Measurements from ENCODE around the gene TRA2B. TPM values are rescaled to one million over a fixed set of nuclear protein-coding genes. Genes with fewer than 3 reads are reported as not detected.

TRA2B gene
- total RNA-seq, 2 donors from 2014 or later = 137 to 267 TPM

DNA sequence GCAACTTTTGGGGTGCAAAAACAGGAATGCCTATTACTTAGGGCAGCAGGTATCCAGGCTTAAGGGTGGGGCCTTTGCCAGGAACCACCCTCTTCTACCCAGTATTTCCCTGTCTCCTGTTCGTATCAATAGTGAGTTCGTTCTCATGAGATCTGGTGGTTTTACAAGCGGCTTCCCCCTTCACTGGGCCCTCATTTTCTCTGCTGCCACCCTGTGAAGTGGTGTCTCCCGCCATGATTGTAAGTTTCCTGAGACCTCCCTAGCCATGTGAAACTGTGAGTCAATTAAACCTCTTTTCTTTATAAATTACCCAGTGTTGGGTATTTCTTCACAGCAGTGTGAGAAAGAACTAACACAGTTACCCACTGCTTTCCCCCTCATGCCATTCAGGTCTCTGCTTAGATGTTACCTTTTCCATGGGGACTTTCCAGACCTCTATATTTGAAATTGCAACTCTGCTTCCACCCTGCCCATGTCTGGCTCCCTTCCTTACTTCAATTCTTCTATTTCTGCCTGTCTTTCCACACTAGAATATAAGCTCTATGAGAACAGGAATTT, 23.9 kb upstream of the TRA2B start:
- ATAC-seq (ENCODE audit: insufficient number of reproducible peaks, low FRiP score, low read depth) = no peak
- H3K4me1 ChIP-seq (ENCODE audit: control insufficient read depth in 1 of 2, low read depth in 2 of 2) = peaks cover 0 to 2% of the 10 kb centered on the region in 2 donors
- TF ChIP-seq, protein P1, sequence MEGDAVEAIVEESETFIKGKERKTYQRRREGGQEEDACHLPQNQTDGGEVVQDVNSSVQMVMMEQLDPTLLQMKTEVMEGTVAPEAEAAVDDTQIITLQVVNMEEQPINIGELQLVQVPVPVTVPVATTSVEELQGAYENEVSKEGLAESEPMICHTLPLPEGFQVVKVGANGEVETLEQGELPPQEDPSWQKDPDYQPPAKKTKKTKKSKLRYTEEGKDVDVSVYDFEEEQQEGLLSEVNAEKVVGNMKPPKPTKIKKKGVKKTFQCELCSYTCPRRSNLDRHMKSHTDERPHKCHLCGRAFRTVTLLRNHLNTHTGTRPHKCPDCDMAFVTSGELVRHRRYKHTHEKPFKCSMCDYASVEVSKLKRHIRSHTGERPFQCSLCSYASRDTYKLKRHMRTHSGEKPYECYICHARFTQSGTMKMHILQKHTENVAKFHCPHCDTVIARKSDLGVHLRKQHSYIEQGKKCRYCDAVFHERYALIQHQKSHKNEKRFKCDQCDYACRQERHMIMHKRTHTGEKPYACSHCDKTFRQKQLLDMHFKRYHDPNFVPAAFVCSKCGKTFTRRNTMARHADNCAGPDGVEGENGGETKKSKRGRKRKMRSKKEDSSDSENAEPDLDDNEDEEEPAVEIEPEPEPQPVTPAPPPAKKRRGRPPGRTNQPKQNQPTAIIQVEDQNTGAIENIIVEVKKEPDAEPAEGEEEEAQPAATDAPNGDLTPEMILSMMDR (IDR thresholded peaks at IDR 0.05) = no peak
- no peak for DNase-seq (ENCODE audit: low spot score)
- peak overlapping the region; percentile 66 for H3K4me3 ChIP-seq
- no peaks in the 10 kb centered on the region for H3K27me3 ChIP-seq (replicated peaks; ENCODE audit: insufficient read depth)
- H3K9me3 ChIP-seq = no peaks in the 10 kb centered on the region
- H3K36me3 ChIP-seq = no peaks in the 10 kb centered on the region
- H3K27ac ChIP-seq = no peak overlapping the region

DNA sequence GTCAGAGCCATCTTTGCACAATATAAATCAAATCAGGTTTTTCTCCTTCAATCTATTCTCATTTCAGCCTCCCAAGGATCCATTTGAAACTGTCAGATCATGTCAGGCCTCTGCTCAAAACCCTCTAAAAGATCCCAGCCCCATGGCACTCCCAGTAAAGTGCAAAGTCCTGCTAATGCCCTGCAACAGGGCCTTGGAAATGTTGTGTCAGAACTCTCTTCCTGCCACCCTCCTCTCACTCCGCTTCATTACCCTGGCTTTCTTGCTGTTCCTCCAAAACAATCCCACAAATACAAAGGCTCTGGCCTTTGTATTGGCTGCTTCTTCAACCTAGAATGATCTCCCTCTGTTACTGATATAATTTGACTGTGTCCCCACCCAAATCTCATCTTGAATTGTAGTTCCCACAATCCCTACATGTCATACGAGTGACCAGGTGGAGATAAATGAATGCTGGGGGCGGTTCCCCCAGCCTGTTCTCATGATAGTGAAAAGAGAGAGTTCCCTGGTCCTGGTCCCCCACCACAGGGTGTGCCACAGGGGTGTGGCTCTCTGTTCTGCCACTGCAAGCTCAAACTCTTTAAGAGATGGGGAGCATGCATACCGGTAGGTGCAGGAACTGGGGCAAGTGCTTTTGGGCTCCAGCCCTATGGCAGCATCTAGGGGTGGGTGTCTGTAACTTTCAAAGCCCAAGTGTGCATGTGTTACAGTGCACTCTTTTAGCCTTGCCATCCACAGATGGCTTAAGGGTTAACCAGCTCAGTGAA, 22.9 kb upstream of the TRA2B start:
- H3K4me1 ChIP-seq (ENCODE audit: control insufficient read depth in 1 of 2, low read depth in 2 of 2) = peaks cover 0 to 2% of the 10 kb centered on the region in 2 donors
- TF ChIP-seq, protein P1 (IDR thresholded peaks at IDR 0.05) = no peak
- ATAC-seq (ENCODE audit: insufficient number of reproducible peaks, low FRiP score, low read depth) (no peak), DNase-seq (ENCODE audit: low spot score) (no peak)
- H3K4me3 ChIP-seq = peak overlapping the region; percentile 66
- no peaks in the 10 kb centered on the region for H3K9me3 ChIP-seq
- no peaks in the 10 kb centered on the region for H3K36me3 ChIP-seq
- H3K27me3 ChIP-seq (replicated peaks; ENCODE audit: insufficient read depth) = no peaks in the 10 kb centered on the region
- peak overlapping the region; percentile 45 to 63 for H3K27ac ChIP-seq

DNA sequence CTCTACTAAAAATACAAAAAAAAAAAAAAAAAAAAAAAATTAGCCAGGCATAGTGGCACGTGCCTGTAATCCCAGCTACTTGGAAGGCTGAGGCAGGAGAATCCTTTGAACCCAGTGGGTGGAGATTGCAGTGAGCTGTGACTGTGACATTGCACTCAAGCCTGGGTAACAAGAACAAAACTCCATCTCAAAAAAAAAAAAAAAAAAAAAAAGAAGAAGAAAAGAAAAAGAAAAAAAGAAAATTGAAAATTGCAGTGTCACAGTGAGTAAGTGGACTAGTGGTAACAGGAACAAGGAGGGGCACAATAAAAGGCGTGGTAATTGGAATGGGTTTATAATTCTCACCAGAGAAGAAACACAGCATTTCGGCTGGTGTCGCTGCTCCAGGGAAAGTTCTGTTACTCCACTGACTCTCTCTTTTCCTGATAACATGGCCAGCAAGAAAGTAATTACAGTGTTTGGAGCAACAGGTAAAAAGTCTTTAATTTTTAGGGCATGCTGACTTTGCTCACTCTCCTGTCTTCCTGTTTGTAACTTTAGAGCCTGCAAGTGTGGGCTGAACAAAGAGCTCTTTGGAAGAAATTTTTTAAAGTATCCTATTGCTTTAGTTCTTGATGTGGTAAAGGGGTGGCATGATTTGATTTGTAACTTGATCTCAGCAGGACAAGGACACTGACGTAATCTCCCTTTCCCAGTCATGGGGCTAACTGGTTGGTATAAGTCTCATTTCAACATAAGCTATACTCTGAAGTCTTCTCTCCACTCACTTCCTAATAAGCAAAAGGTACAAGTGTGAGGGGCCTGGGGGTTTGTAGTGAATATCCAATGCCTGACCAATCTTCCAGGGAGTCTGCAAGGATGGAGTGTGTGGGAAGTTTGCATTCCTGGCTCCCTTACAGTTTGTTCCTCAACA, 22.1 kb upstream of the TRA2B start:
- Histone ChIP-seq H3K4me3 (peak overlapping the region; percentile 66), H3K36me3 (no peaks in the 10 kb centered on the region), H3K27me3 (replicated peaks; ENCODE audit: insufficient read depth) (no peaks in the 10 kb centered on the region), H3K4me1 (ENCODE audit: control insufficient read depth in 1 of 2, low read depth in 2 of 2) (peaks cover 0 to 2% of the 10 kb centered on the region in 2 donors), H3K9me3 (no peaks in the 10 kb centered on the region), H3K27ac (peak overlapping the region; percentile 45 to 63)
- ATAC-seq (ENCODE audit: insufficient number of reproducible peaks, low FRiP score, low read depth) (peak; percentile 56), DNase-seq (ENCODE audit: low spot score) (no peak)
- TF ChIP-seq, protein P1 (IDR thresholded peaks at IDR 0.05) = no peak

DNA sequence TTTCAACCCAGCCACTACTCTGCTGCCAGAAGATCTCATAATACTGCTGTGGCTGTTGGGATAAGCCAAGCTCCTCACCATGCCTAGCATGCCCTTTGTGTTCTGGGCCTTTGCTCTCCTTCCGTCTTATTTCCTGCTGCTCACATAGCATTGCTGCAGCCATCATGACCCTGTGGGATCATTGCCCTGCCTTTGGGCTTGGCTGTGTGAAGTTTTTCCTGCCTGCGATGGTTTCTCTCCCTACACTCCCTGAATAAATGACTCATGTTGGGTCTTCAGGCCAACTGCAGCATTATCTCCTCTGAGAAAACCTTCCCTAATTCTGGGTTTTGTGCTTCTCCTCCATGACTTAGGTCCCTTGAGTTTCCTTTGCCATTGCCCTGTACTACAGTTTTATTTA, 20.8 kb upstream of the TRA2B start:
- TF ChIP-seq, protein P1 (IDR thresholded peaks at IDR 0.05) = no peak
- no peaks in the 10 kb centered on the region for H3K36me3 ChIP-seq
- no peaks in the 10 kb centered on the region for H3K9me3 ChIP-seq
- DNase-seq (ENCODE audit: low spot score) (no peak), ATAC-seq (ENCODE audit: insufficient number of reproducible peaks, low FRiP score, low read depth) (no peak)
- H3K4me1 ChIP-seq (ENCODE audit: control insufficient read depth in 1 of 2, low read depth in 2 of 2) = peaks cover 0 to 2% of the 10 kb centered on the region in 2 donors
- no peak overlapping the region for H3K4me3 ChIP-seq
- H3K27me3 ChIP-seq (replicated peaks; ENCODE audit: insufficient read depth) = no peaks in the 10 kb centered on the region
- no peak overlapping the region for H3K27ac ChIP-seq

DNA sequence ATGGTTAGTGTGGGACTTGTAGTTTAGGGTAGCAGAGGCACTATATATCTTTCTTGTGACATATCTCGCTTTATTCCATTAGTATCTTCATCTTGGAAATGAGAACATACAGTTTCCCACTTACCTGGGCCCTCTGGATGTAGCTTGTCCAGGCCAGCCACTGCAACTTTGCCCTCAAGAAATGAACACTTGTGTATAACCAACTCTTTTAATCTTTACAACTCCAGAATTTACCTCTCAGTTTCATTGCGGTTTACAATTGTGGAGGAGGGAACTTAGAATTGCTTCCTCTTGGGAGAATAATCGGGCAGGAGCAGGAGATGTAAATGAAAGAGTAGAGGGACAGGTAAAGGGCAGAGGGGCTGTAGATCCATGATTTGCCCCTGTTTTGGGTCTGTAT, 18.4 kb upstream of the TRA2B start:
- Histone ChIP-seq H3K4me1 (ENCODE audit: control insufficient read depth in 1 of 2, low read depth in 2 of 2) (peaks cover 0 to 2% of the 10 kb centered on the region in 2 donors), H3K27ac (no peak overlapping the region), H3K4me3 (no peak overlapping the region), H3K36me3 (no peaks in the 10 kb centered on the region), H3K9me3 (no peaks in the 10 kb centered on the region), H3K27me3 (replicated peaks; ENCODE audit: insufficient read depth) (no peaks in the 10 kb centered on the region)
- TF ChIP-seq, protein P1 (IDR thresholded peaks at IDR 0.05) = no peak
- DNase-seq (ENCODE audit: low spot score) (no peak), ATAC-seq (ENCODE audit: insufficient number of reproducible peaks, low FRiP score, low read depth) (no peak)
